Measurements from ENCODE around the gene CELSR1.
A peak's percentile ranks its signal among the peaks of the same experiment; 100 is the strongest.

Gene CELSR1

GRCh38 chr22:46394622-46395021 is 142.8 kb downstream of the CELSR1 start:
- DNase-seq (ENCODE audit: low spot score): no peak

- no peak for DNase-seq (ENCODE audit: low spot score)
These were observed 143.5 kb downstream of the CELSR1 start for GRCh38 chr22:46393873-46394272.

- no peak for DNase-seq (ENCODE audit: low spot score)
These were observed 145.1 kb downstream of the CELSR1 start for GRCh38 chr22:46392137-46392844.

GRCh38 chr22:46391486-46392136 is 145.8 kb downstream of the CELSR1 start:
- DNase-seq (ENCODE audit: low spot score): no peak

GRCh38 chr22:46390652-46391301 is 146.6 kb downstream of the CELSR1 start:
- peak; percentile 69 for DNase-seq (ENCODE audit: low spot score)

GRCh38 chr22:46390105-46390651 is 147.2 kb downstream of the CELSR1 start:
- DNase-seq (ENCODE audit: low spot score): no peak

- no peak for DNase-seq (ENCODE audit: low spot score)
These were observed 148.3 kb downstream of the CELSR1 start for GRCh38 chr22:46389081-46389480.

GRCh38 chr22:46388647-46389046 is 148.8 kb downstream of the CELSR1 start:
- no peak for DNase-seq (ENCODE audit: low spot score)

- no peak for DNase-seq (ENCODE audit: low spot score)
These were observed 149.7 kb downstream of the CELSR1 start for GRCh38 chr22:46387748-46388147.

GRCh38 chr22:46386312-46386711 is 151.1 kb downstream of the CELSR1 start:
- DNase-seq (ENCODE audit: low spot score): no peak

- DNase-seq (ENCODE audit: low spot score): no peak
These were observed 154.9 kb downstream of the CELSR1 start for GRCh38 chr22:46382524-46382923.

- no peak for DNase-seq (ENCODE audit: low spot score)
These were observed 155.7 kb downstream of the CELSR1 start for GRCh38 chr22:46381731-46382130.

- peak; percentile 55 for DNase-seq (ENCODE audit: low spot score)
These were observed 156.3 kb downstream of the CELSR1 start for GRCh38 chr22:46381142-46381541.

GRCh38 chr22:46380581-46380980 is 156.8 kb downstream of the CELSR1 start:
- DNase-seq (ENCODE audit: low spot score): no peak

GRCh38 chr22:46380069-46380468 is 157.4 kb downstream of the CELSR1 start:
- DNase-seq (ENCODE audit: low spot score): no peak

GRCh38 chr22:46379066-46379930 is 158.1 kb downstream of the CELSR1 start:
- DNase-seq (ENCODE audit: low spot score): peak; percentile 27

GRCh38 chr22:46378426-46379065 is 158.9 kb downstream of the CELSR1 start:
- no peak for DNase-seq (ENCODE audit: low spot score)

GRCh38 chr22:46377525-46378425 is 159.6 kb downstream of the CELSR1 start:
- DNase-seq (ENCODE audit: low spot score): peak; percentile 94

GRCh38 chr22:46376908-46377524 is 160.4 kb downstream of the CELSR1 start:
- no peak for DNase-seq (ENCODE audit: low spot score)

GRCh38 chr22:46376111-46376510 is 161.3 kb downstream of the CELSR1 start:
- no peak for DNase-seq (ENCODE audit: low spot score)

Measured in SW480 (cell line).